Prostate gland (tissue), 2 donors: ENCODE results near the gene LRRC74B. TPM values are rescaled to one million over a fixed set of nuclear protein-coding genes. Genes with fewer than 3 reads are reported as not detected.

Experiments used
- DNase-seq: peaks from one replicate; pipeline ENCODE4 v3.0.0-alpha.2; 2019; ENCODE audit warnings: low spot score
- H3K27ac ChIP-seq, 2 donors: fragments of 200-600 bp; sonication (generic); 2 replicates each; pipeline ENCODE4 v1.5.1; 2017 to 2019
- H3K27me3 ChIP-seq: fragments of 200-600 bp; sonication (generic); replicated peaks from 2 replicates; pipeline ENCODE4 v1.5.1; 2019; ENCODE audit not compliant: insufficient read depth
- H3K36me3 ChIP-seq, 2 donors: fragments of 200-600 bp; sonication (generic); 1 replicate in 1 of 2; 2 replicates in 1 of 2; pipeline versions ENCODE4 v1.5.1 to v1.8.1; 2017 to 2019
- H3K4me1 ChIP-seq: fragments of 200-600 bp; sonication (generic); replicated peaks from 2 replicates; pipeline ENCODE4 v1.5.1; 2019
- H3K4me3 ChIP-seq, 2 donors: fragments of 200-600 bp; sonication (generic); 2 replicates each; pipeline ENCODE4 v1.5.1; 2017 to 2019
- H3K9me3 ChIP-seq: fragments of 200-600 bp; sonication (generic); 2 replicates; pipeline ENCODE4 v1.5.1; 2017
- CTCF ChIP-seq, 4 experiments: fragments of 200-600 bp in 2 of 4; fragments of 450-650 bp in 2 of 4; sonication (generic) in 2 of 4; IDR thresholded peaks; 1 replicate in 3 of 4; 2 replicates in 1 of 4; pipeline ENCODE4 v1.5.1; 2016 to 2019; ENCODE audit warnings: antibody characterized with exemption in 4 of 4, mild to moderate bottlenecking in 2 of 4, moderate library complexity in 2 of 4
- POLR2A ChIP-seq: fragments of 450-650 bp; IDR thresholded peaks from one replicate; pipeline ENCODE4 v1.6.1; 2016; ENCODE audit warnings: antibody characterized with exemption, mild to moderate bottlenecking
- POLR2AphosphoS5 ChIP-seq: sonication (generic); formaldehyde crosslinking; IDR thresholded peaks from one replicate; pipeline ENCODE4 v1.6.1; 2017; ENCODE audit warnings: antibody characterized with exemption
- WGBS: methylation state at CpG from one replicate; pipeline ENCODE4 v1.1.5; 2018; 5-methylcytosine and 5-hydroxymethylcytosine counted together
- intact Hi-C: fragments of 100-400 bp; cut with DNase I; formaldehyde crosslinking; loops from one replicate; pipeline ENCODE4 v1.14.2; 2022
- total RNA-seq, 2 donors: library from RNA; depleted of rRNA; stranded (reverse); fragments of >200 nt; gene quantifications; one replicate each; pipeline ENCODE4 v1.1.0, GENCODE V29; 2016

LRRC74B gene
- total RNA-seq, 2 donors from 2014 or later, result 0.45 TPM; not detected in 1

DNA sequence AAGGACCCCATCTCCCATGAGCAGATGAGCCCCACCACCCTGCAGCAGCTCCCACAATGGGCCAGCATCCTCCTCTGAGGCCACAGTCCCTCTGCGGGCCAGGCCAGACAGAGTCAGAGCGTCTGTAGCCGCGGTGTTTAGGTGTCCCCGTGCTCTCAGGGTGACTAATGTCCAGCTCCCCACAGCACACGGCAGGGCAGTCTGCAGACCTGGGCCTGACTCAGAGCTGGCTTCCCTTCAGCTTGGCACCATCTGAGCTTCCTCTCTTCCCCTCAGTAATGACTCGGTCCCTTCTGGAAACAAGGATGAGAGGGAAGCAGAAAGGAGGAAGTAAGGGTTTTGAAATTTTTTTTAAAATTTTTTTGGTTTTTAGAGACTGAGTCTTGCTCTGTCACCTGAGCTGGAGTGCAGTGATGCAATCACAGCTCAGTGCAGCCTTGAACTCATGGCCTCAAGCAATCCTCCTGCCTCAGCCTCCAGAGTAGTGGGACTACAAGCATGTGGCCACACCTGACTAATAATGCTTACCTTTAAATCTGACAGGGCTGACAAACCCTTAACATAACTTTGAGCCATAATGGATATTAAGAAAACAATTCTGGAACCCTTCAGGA lies 28.5 kb downstream of the LRRC74B start:
- Histone ChIP-seq H3K4me1 (no peaks in the 10 kb centered on the region), H3K27ac (no peak overlapping the region), H3K27me3 (no peaks in the 10 kb centered on the region), H3K36me3 (no peaks in the 10 kb centered on the region), H3K4me3 (no peak overlapping the region), H3K9me3 (no peaks in the 10 kb centered on the region)
- WGBS, result 65% methylated on average over 7 of the region's 7 CpGs
- TF ChIP-seq POLR2AphosphoS5 (no peak), POLR2A (no peak), CTCF (IDR thresholded peaks at IDR 0.05) (no peak)
- intact Hi-C loops, result no loop called here
- DNase-seq, result no peak

DNA sequence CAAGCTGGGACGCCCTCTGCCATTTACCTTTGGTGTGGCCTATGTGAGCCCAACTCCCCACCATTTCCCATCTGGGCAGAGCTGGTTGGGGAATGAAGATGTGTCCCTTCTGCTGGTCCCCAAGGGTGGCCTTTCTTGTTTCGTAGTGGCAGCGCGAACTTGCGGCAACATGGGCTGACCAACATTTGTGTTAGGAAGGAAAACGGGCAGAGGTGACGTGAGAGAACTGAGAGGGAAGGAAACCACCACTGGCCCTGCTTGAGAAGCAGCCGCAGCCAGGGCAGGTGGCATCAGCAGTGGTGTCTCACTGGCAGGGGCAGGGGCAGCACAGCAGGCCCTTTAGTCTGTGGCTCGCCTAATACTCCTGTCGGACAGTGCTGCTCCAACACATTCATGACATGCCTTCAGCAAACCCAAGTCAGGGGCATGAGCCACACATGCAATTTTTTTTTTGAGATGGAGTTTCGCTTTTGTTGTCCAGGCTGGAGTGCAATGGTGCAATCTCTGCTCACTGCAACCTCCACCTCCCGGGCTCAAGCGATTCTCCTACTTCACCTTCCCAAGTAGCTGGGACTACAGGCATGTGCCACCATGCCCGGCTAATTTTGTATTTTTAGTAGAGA lies 29.9 kb downstream of the LRRC74B start:
- intact Hi-C loops, result no loop called here
- TF ChIP-seq POLR2AphosphoS5, result no peak
- no peak for TF ChIP-seq CTCF (IDR thresholded peaks at IDR 0.05)
- no peak for TF ChIP-seq POLR2A
- H3K9me3 ChIP-seq, result no peaks in the 10 kb centered on the region
- H3K27me3 ChIP-seq, result no peaks in the 10 kb centered on the region
- H3K36me3 ChIP-seq, result no peaks in the 10 kb centered on the region
- no peak overlapping the region for H3K4me3 ChIP-seq
- 94% methylated on average over 14 of the region's 14 CpGs for WGBS
- H3K27ac ChIP-seq, result no peak overlapping the region
- H3K4me1 ChIP-seq, result no peaks in the 10 kb centered on the region
- no peak for DNase-seq

GRCh38 chr22:21076912-21077625 lies 31.3 kb downstream of the LRRC74B start:
- Histone ChIP-seq H3K4me1 (no peaks in the 10 kb centered on the region), H3K27me3 (no peaks in the 10 kb centered on the region), H3K9me3 (no peaks in the 10 kb centered on the region), H3K27ac (no peak overlapping the region), H3K36me3 (no peaks in the 10 kb centered on the region), H3K4me3 (no peak overlapping the region)
- DNase-seq, result no peak
- intact Hi-C loops, result no loop called here
- no peak for TF ChIP-seq POLR2A
- TF ChIP-seq CTCF (IDR thresholded peaks at IDR 0.05), result no peak
- TF ChIP-seq POLR2AphosphoS5, result no peak
- 84% methylated on average over 17 of the region's 21 CpGs for WGBS

- WGBS, result 77% methylated on average over 16 of the region's 16 CpGs
- no peaks in the 10 kb centered on the region for H3K9me3 ChIP-seq
- TF ChIP-seq POLR2AphosphoS5, result no peak
- TF ChIP-seq CTCF (IDR thresholded peaks at IDR 0.05), result no peak
- no peak for TF ChIP-seq POLR2A
- no peak overlapping the region for H3K27ac ChIP-seq
- H3K4me1 ChIP-seq, result no peaks in the 10 kb centered on the region
- intact Hi-C loops, result no loop called here
- no peak for DNase-seq
- no peaks in the 10 kb centered on the region for H3K27me3 ChIP-seq
- no peak overlapping the region for H3K4me3 ChIP-seq
- no peaks in the 10 kb centered on the region for H3K36me3 ChIP-seq
Observed at GRCh38 chr22:21077884-21078508, 32.2 kb downstream of the LRRC74B start.
